Hematopoietic multipotent progenitor cell treated with erythropoietin and hydrocortisone succinate and interleukin-3 and kit ligand, for 4 days (in vitro differentiated cells): ENCODE measurements around the gene THAP2.
"Not testable (repeated sequence)": the region's sequence is repeated elsewhere in the genome, so short reads cannot be mapped to it uniquely, and the experiment has no call there.

Experiments
- DNase-seq: peaks from one replicate; pipeline ENCODE4 v3.0.0-alpha.2; 2015

Gene THAP2

GRCh38 chr12:71662849-71663560 is 1.1 kb upstream of the THAP2 start:
- peak; percentile 80 for DNase-seq

- peak; percentile 28 for DNase-seq
Observed at GRCh38 chr12:71664411-71665089, 449 bp downstream of the THAP2 start.

- DNase-seq: no peak
Observed at GRCh38 chr12:71665090-71665463, 976 bp downstream of the THAP2 start.

GRCh38 chr12:71666259-71666658 is 2.2 kb downstream of the THAP2 start:
- no peak for DNase-seq

- DNase-seq: no peak
Observed at GRCh38 chr12:71671311-71671710, 7.2 kb downstream of the THAP2 start.

- DNase-seq: peak; percentile 78
Observed at GRCh38 chr12:71671816-71672215, 7.7 kb downstream of the THAP2 start.

GRCh38 chr12:71682466-71682865 is 18.4 kb downstream of the THAP2 start:
- DNase-seq: no peak

GRCh38 chr12:71683633-71684032 is 19.5 kb downstream of the THAP2 start:
- DNase-seq: no peak

GRCh38 chr12:71684081-71684480 is 20.0 kb downstream of the THAP2 start:
- DNase-seq: peak; percentile 55

- DNase-seq: no peak
Observed at GRCh38 chr12:71685312-71685906, 21.3 kb downstream of the THAP2 start.

GRCh38 chr12:71685914-71686657 is 22.0 kb downstream of the THAP2 start, which contains the start of gene TMEM19:
TMEM19 (plus strand) TSS chr12:71686082; CDS start chr12:71686681, 599 bp downstream.
- peak; percentile 96 for DNase-seq

- DNase-seq: peak; percentile 38
Observed at GRCh38 chr12:71686658-71687025, 22.5 kb downstream of the THAP2 start.

GRCh38 chr12:71687172-71687571 is 23.1 kb downstream of the THAP2 start:
- not testable (repeated sequence) for DNase-seq

GRCh38 chr12:71688961-71689570 is 25.0 kb downstream of the THAP2 start:
- DNase-seq: no peak

GRCh38 chr12:71691504-71692129 is 27.5 kb downstream of the THAP2 start:
- peak; percentile 32 for DNase-seq

GRCh38 chr12:71693126-71693525 is 29.0 kb downstream of the THAP2 start:
- no peak for DNase-seq

GRCh38 chr12:71693651-71694050 is 29.6 kb downstream of the THAP2 start:
- not testable (repeated sequence) for DNase-seq

- no peak for DNase-seq
Observed at GRCh38 chr12:71694099-71694820, 30.2 kb downstream of the THAP2 start.

GRCh38 chr12:71695782-71696181 is 31.7 kb downstream of the THAP2 start:
- DNase-seq: no peak

GRCh38 chr12:71702181-71702580 is 38.1 kb downstream of the THAP2 start:
- not testable (repeated sequence) for DNase-seq

- no peak for DNase-seq
Observed at GRCh38 chr12:71702590-71702989, 38.5 kb downstream of the THAP2 start.

- no peak for DNase-seq
Observed at GRCh38 chr12:71703206-71703605, 39.1 kb downstream of the THAP2 start.
